Measurements from ENCODE around the gene MCCC2.

The MCCC2 gene

DNA sequence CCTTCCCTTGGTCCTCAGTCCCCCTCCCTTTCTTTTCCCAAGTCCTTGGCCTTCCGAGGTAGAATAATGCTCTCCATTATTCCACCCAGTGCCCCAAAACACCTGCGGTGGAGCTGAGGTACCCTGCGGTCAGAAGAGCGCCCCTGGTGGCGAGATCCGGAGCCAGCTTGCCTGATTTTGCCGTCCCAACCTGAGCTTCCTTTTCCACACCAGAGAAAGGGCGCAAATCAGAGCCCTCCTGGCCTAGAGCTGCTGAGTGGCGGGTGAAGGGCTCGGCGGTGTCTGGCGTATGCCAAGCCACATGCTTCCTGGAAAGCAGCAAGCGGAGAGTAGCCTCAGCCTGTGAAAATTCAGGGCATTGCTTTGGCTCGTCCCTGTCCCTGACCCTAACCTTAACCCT lies 110.8 kb downstream of the MCCC2 start:
- TF ChIP-seq, protein P1, sequence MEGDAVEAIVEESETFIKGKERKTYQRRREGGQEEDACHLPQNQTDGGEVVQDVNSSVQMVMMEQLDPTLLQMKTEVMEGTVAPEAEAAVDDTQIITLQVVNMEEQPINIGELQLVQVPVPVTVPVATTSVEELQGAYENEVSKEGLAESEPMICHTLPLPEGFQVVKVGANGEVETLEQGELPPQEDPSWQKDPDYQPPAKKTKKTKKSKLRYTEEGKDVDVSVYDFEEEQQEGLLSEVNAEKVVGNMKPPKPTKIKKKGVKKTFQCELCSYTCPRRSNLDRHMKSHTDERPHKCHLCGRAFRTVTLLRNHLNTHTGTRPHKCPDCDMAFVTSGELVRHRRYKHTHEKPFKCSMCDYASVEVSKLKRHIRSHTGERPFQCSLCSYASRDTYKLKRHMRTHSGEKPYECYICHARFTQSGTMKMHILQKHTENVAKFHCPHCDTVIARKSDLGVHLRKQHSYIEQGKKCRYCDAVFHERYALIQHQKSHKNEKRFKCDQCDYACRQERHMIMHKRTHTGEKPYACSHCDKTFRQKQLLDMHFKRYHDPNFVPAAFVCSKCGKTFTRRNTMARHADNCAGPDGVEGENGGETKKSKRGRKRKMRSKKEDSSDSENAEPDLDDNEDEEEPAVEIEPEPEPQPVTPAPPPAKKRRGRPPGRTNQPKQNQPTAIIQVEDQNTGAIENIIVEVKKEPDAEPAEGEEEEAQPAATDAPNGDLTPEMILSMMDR (conservative IDR thresholded peaks at IDR 0.05; ENCODE audit: low read depth) = peak; percentile 48

DNA sequence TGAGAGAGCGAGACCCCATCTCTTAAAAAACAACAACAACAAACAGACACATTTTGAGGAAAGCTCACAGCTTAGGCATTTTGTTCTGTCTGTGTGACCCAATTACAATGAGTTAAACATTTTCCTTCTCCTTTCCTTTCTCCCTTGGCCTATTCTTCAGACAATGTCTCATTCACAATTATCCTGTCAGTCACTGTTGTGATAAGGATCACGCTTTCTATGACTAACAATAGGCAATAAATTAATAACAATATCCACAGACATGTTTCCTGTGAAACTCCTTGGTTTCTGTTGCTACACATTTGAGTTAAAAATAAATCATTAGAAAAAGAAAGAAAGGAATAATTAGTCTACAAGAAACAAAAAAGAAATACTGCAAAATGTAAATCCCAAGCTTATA lies 112.1 kb downstream of the MCCC2 start:
- TF ChIP-seq, protein P1 (conservative IDR thresholded peaks at IDR 0.05; ENCODE audit: low read depth) = no peak
- no peak for DNase-seq (ENCODE audit: low spot score)
- no peak overlapping the region for H3K27ac ChIP-seq
- ChIA-PET POLR2A (ENCODE audit: low non-redundant PET) (no interaction called here), CTCF (no interaction called here)

More for the DNA sequence above, 110.8 kb downstream of the MCCC2 start:
- POLR2A ChIA-PET (ENCODE audit: low non-redundant PET) = no interaction called here
- no peak for DNase-seq (ENCODE audit: low spot score)
- CTCF ChIA-PET = interaction anchor here (0.6 to 1.6 kb wide), 10 partner anchors 9 to 869 kb away, joined by 3 to 6 read pairs (median 4); no protein-coding TSS in a partner anchor
- H3K27ac ChIP-seq = no peak overlapping the region

GRCh38 chr5:71699751-71700150 lies 112.6 kb downstream of the MCCC2 start:
- ChIA-PET CTCF (no interaction called here), POLR2A (ENCODE audit: low non-redundant PET) (no interaction called here)
- no peak overlapping the region for H3K27ac ChIP-seq
- TF ChIP-seq, protein P1 (conservative IDR thresholded peaks at IDR 0.05; ENCODE audit: low read depth) = no peak
- DNase-seq (ENCODE audit: low spot score) = no peak

GRCh38 chr5:71700803-71701202 lies 113.7 kb downstream of the MCCC2 start:
- DNase-seq (ENCODE audit: low spot score) = no peak
- ChIA-PET POLR2A (ENCODE audit: low non-redundant PET) (no interaction called here), CTCF (interaction anchor here (0.6 kb wide), 1 partner anchor 173 kb away, joined by 5 read pairs; no protein-coding TSS in a partner anchor)
- TF ChIP-seq, protein P1 (conservative IDR thresholded peaks at IDR 0.05; ENCODE audit: low read depth) = no peak
- no peak overlapping the region for H3K27ac ChIP-seq

GRCh38 chr5:71701407-71701806 lies 114.3 kb downstream of the MCCC2 start:
- no peak for DNase-seq (ENCODE audit: low spot score)

GRCh38 chr5:71703941-71704340 lies 116.8 kb downstream of the MCCC2 start:
- ChIA-PET CTCF (no interaction called here), POLR2A (ENCODE audit: low non-redundant PET) (no interaction called here)

More at GRCh38 chr5:71701407-71701806, 114.3 kb downstream of the MCCC2 start:
- H3K27ac ChIP-seq = no peak overlapping the region
- ChIA-PET CTCF (interaction anchor here (0.6 kb wide), 1 partner anchor 173 kb away, joined by 5 read pairs; no protein-coding TSS in a partner anchor), POLR2A (ENCODE audit: low non-redundant PET) (no interaction called here)
- TF ChIP-seq, protein P1 (conservative IDR thresholded peaks at IDR 0.05; ENCODE audit: low read depth) = no peak

More at GRCh38 chr5:71703941-71704340, 116.8 kb downstream of the MCCC2 start:
- DNase-seq (ENCODE audit: low spot score) = no peak
- H3K27ac ChIP-seq = no peak overlapping the region
- TF ChIP-seq, protein P1 (conservative IDR thresholded peaks at IDR 0.05; ENCODE audit: low read depth) = no peak
